K562 treated with DMSO at 1 percent for 24 hours (cell line): ENCODE data around the gene PCYT1A. TPM values are rescaled to one million over a fixed set of nuclear protein-coding genes. Genes with fewer than 3 reads are reported as not detected.

Experiments
- total RNA-seq: library from RNA; unstranded; fragments of 300-600 nt; gene quantifications from 2 replicates; pipeline ENCODE4 v1.2.3, GENCODE V29; 2022; ENCODE audit warnings: low read depth; ENCODE audit not compliant: insufficient read depth

The PCYT1A gene
- total RNA-seq: 43.4 and 44.6 TPM in 2 replicates

DNA sequence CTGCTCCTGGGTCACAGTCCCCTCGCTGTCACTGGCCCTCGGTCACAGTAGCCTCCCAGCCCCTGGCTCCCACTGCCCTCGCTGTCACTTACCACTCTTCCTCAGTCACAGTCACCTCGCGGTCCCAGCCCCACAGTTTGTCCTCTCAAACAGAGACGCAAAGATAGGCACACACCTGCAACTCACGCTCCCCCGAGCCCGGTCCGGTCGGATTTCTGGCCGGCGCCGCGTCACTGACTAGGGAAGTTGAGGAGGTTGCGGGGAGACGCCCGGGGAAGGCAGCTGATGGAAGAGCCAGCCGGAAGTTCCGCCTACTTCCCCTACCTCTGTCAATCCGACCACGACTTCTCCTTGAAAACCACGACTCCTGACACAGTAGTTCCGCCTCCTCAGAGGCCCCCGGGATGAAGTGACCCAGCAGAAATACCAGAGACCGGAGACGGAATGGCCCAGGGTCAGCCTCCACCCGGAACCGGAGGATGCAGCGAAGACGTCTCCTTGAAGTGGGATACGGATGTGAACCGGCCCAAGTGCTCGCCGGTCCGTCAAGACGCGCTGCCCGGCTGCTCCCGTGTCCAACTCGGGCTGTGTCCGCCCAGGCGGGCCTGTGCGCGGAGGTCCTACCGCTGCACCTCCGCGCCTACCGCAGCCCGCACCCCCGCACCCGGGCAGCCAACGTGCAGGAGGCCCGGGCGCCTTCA, at the start of gene PCYT1A:
Gene PCYT1A, minus strand, starts transcription at position 287 of the 701 bp plus-strand sequence. CDS start 17,195 bp downstream, outside the sequence.

GRCh38 chr3:196317687-196318467, 30.4 kb upstream of the PCYT1A start, which contains the start of gene DYNLT2B:
Gene DYNLT2B (minus strand): TSS chr3:196318240. CDS start chr3:196318152, 88 bp downstream.

DNA sequence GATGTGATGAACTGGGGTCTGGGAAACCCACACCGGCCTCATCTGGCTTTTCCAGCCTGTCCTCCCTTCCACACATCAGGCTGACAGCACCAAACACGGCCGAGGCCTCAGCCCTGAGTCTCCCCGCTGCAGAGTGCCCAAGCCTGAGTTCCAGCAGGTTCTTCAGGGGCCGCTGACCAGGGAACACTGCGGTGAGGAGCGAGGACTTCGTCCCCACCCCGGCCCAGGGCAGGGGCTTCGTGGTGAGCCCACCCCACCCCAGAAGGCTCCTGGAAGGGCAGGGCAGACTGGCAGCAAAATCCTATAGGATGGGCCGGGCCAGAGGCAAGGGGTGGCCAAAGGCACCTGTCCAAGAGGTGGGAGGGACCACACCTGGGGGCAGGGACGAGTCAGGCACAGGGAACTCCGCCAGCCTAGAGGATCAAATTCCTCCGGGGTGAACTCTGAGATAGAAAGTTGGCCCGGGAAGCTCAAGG, 71.4 kb downstream of the PCYT1A start, which contains the start of gene SLC51A:
Gene SLC51A, plus strand, starts transcription at position 446 of the 476 bp plus-strand sequence. CDS start 179 bp downstream, outside the sequence.

DNA sequence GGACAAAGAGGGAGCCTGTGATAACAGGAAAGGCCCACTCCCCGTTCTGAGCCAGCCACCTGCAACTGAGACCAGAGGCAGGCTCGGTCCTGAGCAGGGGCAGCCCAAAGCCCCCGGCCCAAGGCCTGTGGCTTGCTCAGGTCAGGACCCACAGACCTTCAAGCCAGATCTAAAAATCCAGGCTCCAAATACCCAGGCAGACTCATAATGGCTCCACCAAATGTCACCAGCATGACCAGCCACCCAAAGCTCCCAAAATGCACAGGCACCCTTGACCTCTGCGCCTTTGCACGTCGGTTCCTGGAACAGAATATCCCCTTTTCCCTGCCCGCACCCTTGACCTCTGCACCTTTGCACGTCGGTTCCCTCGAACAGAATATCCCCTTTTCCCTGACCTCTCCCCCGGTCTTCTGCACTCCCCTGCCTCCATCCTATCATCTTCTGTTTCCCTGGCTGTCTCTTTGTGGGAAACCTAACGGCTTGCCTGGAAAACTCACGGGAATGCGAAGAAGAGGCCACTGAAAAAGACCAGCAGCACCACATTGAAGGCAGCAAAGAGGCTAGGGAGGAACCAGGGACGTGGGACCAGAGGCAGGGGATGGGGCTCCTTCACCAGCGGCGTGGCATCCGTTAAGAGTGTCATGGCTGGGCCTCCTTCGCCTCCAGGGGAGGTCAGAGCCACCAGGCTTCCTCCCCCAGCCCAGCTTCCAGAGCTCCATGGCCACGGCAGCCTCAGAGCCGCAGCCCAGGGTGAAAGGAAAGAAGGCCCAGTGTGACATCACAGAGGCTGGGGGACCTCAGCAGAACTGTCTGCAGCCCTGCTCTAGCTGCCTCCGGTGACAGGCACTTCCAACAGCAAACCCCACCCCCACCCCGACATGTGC, 76.6 kb downstream of the PCYT1A start, which contains the start of gene ZDHHC19:
Gene ZDHHC19, minus strand, starts transcription at position 728 of the 884 bp plus-strand sequence. Its CDS starts 85 bp downstream, at position 643.

Other genes with a start within 250 kb of the PCYT1A start
- gene TFRC, start 205.6 kb downstream of the PCYT1A start, total RNA-seq: 47.3 and 50.6 TPM in 2 replicates
- 5.6 and 7.5 TPM in 2 replicates for gene ZDHHC19, start 76.3 kb downstream of the PCYT1A start, total RNA-seq
- 1.2 TPM in 1 of 2 replicates, not detected in the other for gene SLC51A, start 71.2 kb downstream of the PCYT1A start, total RNA-seq
- gene DYNLT2B, start 30.5 kb upstream of the PCYT1A start, total RNA-seq: 12.3 and 20.5 TPM in 2 replicates
- gene TM4SF19, start 50.7 kb upstream of the PCYT1A start, total RNA-seq: 9.5 and 9.8 TPM in 2 replicates
- 9.9 and 11.1 TPM in 2 replicates for gene UBXN7, start 144.7 kb upstream of the PCYT1A start, total RNA-seq
- 12.6 and 13.0 TPM in 2 replicates for gene RNF168, start 216.0 kb upstream of the PCYT1A start, total RNA-seq
- gene SMCO1, start 227.6 kb upstream of the PCYT1A start, total RNA-seq: not detected in 2 replicates